Lower leg skin (tissue), 4 donors: Measurements from ENCODE around the gene LMO2. TPM values are rescaled to one million over a fixed set of nuclear protein-coding genes. Genes with fewer than 3 reads are reported as not detected.
A peak's percentile ranks its signal among the peaks of the same experiment; 100 is the strongest.

ENCODE experiments used
- DNase-seq, 2 donors: peaks; one replicate each; pipeline ENCODE4 v3.0.0-alpha.2; 2019; ENCODE audit warnings: low spot score in 2 of 2
- H3K4me3 ChIP-seq: fragments of 200-600 bp; sonication (generic); 2 replicates; pipeline ENCODE4 v1.5.1; 2017; ENCODE audit warnings: mild to moderate bottlenecking, low read depth; ENCODE audit not compliant: poor library complexity, severe bottlenecking
- POLR2A ChIP-seq, 2 donors: fragments of 450-650 bp; IDR thresholded peaks; one replicate each; pipeline ENCODE4 v1.6.1; 2016 to 2017; ENCODE audit warnings: antibody characterized with exemption in 2 of 2, mild to moderate bottlenecking in 1 of 2, moderate library complexity in 1 of 2
- WGBS, 2 donors: methylation state at CpG; one replicate each; pipeline ENCODE4 v1.1.5; 2018; 5-methylcytosine and 5-hydroxymethylcytosine counted together
- intact Hi-C: fragments of 100-400 bp; cut with DNase I; formaldehyde crosslinking; loops from one replicate; pipeline ENCODE4 v1.15.0; 2023; ENCODE audit warnings: low total_unique reads
- total RNA-seq, 4 donors: library from RNA; depleted of rRNA; stranded (reverse); fragments of >200 nt; gene quantifications; one replicate each; pipeline ENCODE4 v1.1.0, GENCODE V29; 2016
- TF ChIP-seq, protein P1 (sequence below), 3 donors: fragments of 450-650 bp; IDR thresholded peaks; one replicate each; pipeline ENCODE4 v1.5.1; 2016; ENCODE audit warnings: antibody characterized with exemption in 3 of 3, mild to moderate bottlenecking in 3 of 3, moderate library complexity in 2 of 3

LMO2 gene
- total RNA-seq, 4 donors from 2014 or later, result 2.2 to 15.6 (median 9.8) TPM

- H3K4me3 ChIP-seq, result no peak overlapping the region
- peak in 1 of 2 donors; percentile 40 for DNase-seq
- intact Hi-C loops, result no loop called here
- TF ChIP-seq, protein P1, sequence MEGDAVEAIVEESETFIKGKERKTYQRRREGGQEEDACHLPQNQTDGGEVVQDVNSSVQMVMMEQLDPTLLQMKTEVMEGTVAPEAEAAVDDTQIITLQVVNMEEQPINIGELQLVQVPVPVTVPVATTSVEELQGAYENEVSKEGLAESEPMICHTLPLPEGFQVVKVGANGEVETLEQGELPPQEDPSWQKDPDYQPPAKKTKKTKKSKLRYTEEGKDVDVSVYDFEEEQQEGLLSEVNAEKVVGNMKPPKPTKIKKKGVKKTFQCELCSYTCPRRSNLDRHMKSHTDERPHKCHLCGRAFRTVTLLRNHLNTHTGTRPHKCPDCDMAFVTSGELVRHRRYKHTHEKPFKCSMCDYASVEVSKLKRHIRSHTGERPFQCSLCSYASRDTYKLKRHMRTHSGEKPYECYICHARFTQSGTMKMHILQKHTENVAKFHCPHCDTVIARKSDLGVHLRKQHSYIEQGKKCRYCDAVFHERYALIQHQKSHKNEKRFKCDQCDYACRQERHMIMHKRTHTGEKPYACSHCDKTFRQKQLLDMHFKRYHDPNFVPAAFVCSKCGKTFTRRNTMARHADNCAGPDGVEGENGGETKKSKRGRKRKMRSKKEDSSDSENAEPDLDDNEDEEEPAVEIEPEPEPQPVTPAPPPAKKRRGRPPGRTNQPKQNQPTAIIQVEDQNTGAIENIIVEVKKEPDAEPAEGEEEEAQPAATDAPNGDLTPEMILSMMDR (IDR thresholded peaks at IDR 0.05), result no peak
- TF ChIP-seq POLR2A (IDR thresholded peaks at IDR 0.05), result no peak
- WGBS, 2 donors, result 78 to 85% methylated on average over 7 of the region's 7 CpGs
Measured at GRCh38 chr11:33863418-33864172, 28.3 kb downstream of the LMO2 start.

GRCh38 chr11:33861941-33862589 lies 29.8 kb downstream of the LMO2 start:
- TF ChIP-seq, protein P1 (IDR thresholded peaks at IDR 0.05), result no peak
- no peak for TF ChIP-seq POLR2A (IDR thresholded peaks at IDR 0.05)

GRCh38 chr11:33861386-33861785 lies 30.5 kb downstream of the LMO2 start:
- WGBS, 2 donors, result 57 to 59% methylated on average over 6 of the region's 6 CpGs
- no peak overlapping the region for H3K4me3 ChIP-seq
- DNase-seq, result peak in 1 of 2 donors; percentile 69
- no peak for TF ChIP-seq POLR2A (IDR thresholded peaks at IDR 0.05)
- TF ChIP-seq, protein P1 (IDR thresholded peaks at IDR 0.05), result no peak
- intact Hi-C loops, result no loop called here

More at GRCh38 chr11:33861941-33862589, 29.8 kb downstream of the LMO2 start:
- intact Hi-C loops, result no loop called here
- DNase-seq, result peak in 1 of 2 donors; percentile 68
- no peak overlapping the region for H3K4me3 ChIP-seq
- WGBS, 2 donors, result 50 to 53% methylated on average over 6 of the region's 6 CpGs

DNA sequence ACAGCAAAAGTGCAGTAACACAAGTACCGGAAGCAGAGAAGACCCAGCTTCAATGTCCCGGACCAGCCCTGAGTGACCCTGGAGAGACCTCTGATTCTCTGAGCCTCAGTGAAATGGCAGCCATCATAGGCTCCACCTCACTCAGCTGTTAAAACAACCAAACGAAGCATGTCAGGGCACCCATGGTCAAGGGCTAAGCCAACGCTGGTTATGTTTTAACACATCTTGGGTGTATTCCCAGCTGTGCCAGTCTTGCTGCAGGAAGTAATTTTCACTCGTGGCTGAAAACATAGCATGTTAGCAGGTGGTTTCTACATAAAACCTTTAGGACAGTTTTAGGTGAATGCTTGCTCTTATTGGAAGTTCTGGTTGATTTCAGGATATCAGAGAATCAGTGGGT lies 30.9 kb downstream of the LMO2 start:
- TF ChIP-seq, protein P1 (IDR thresholded peaks at IDR 0.05), result no peak
- no peak for TF ChIP-seq POLR2A (IDR thresholded peaks at IDR 0.05)
- intact Hi-C loops, result no loop called here
- WGBS, 2 donors, result 45 to 54% methylated on average over 5 of the region's 5 CpGs
- H3K4me3 ChIP-seq, result no peak overlapping the region
- DNase-seq, result no peak

GRCh38 chr11:33859306-33859705 lies 32.6 kb downstream of the LMO2 start:
- no peak for TF ChIP-seq POLR2A (IDR thresholded peaks at IDR 0.05)
- no peak for DNase-seq
- no peak overlapping the region for H3K4me3 ChIP-seq
- 92 to 93% methylated on average over 16 of the region's 16 CpGs for WGBS, 2 donors
- intact Hi-C loops, result loop anchor here (5.0 kb wide), 1 partner anchor 113 kb away; no protein-coding TSS in a partner anchor

DNA sequence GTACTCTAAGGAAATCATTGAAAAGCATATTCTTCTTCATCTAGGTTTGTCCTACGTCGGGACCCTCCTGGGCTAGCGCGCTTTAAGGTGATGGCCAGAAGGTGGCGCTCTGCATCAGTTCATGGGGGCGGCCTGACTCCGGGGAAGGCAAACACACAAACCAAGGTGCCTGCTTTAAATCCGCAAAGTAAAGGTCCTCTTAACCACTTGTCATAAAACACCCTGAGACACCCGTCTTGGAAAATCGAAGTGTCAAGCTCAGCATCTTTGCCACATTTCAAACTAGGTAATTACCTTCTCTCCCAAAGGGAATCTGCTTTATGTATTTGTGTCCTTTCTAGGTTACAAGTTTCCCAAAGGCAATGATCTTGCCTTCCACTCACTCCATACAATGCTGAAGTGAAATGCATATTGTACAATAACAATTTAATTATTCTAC lies 33.9 kb downstream of the LMO2 start:
- DNase-seq, result peak; percentile 67 to 96
- H3K4me3 ChIP-seq, result no peak overlapping the region
- intact Hi-C loops, result loop anchor here (5.0 kb wide), 1 partner anchor 114 kb away; no protein-coding TSS in a partner anchor
- WGBS, 2 donors, result 2% methylated on average over 10 of the region's 10 CpGs
- TF ChIP-seq POLR2A (IDR thresholded peaks at IDR 0.05), result no peak
- TF ChIP-seq, protein P1 (IDR thresholded peaks at IDR 0.05), result peak in 1 of 3 donors; percentile 65
